ENCODE data around the gene SPTLC2.

Gene SPTLC2

GRCh38 chr14:77516126-77516525 lies 100.3 kb downstream of the SPTLC2 start:
- in situ Hi-C loops (cut with MboI; ENCODE audit: low sequenced_read_pairs, unreplicated experiment) = no loop called here
- no peak for DNase-seq (ENCODE audit: low spot score)
- TF ChIP-seq CTCF (IDR thresholded peaks at IDR 0.05; ENCODE audit: borderline replicate concordance, control extremely low read depth, extremely low read depth, insufficient read depth, missing control alignments) = no peak

GRCh38 chr14:77511486-77512162 lies 104.8 kb downstream of the SPTLC2 start:
- in situ Hi-C loops (cut with MboI; ENCODE audit: low sequenced_read_pairs, unreplicated experiment) = no loop called here
- DNase-seq (ENCODE audit: low spot score) = no peak
- no peak for TF ChIP-seq CTCF (IDR thresholded peaks at IDR 0.05; ENCODE audit: borderline replicate concordance, control extremely low read depth, extremely low read depth, insufficient read depth, missing control alignments)

GRCh38 chr14:77509366-77509765 lies 107.1 kb downstream of the SPTLC2 start:
- DNase-seq (ENCODE audit: low spot score) = no peak
- in situ Hi-C loops (cut with MboI; ENCODE audit: low sequenced_read_pairs, unreplicated experiment) = no loop called here
- TF ChIP-seq CTCF (IDR thresholded peaks at IDR 0.05; ENCODE audit: borderline replicate concordance, control extremely low read depth, extremely low read depth, insufficient read depth, missing control alignments) = no peak

- no peak for DNase-seq (ENCODE audit: low spot score)
- in situ Hi-C loops (cut with MboI; ENCODE audit: low sequenced_read_pairs, unreplicated experiment) = no loop called here
- no peak for TF ChIP-seq CTCF (IDR thresholded peaks at IDR 0.05; ENCODE audit: borderline replicate concordance, control extremely low read depth, extremely low read depth, insufficient read depth, missing control alignments)
Observed at GRCh38 chr14:77508876-77509275, 107.6 kb downstream of the SPTLC2 start.

- TF ChIP-seq CTCF (IDR thresholded peaks at IDR 0.05; ENCODE audit: borderline replicate concordance, control extremely low read depth, extremely low read depth, insufficient read depth, missing control alignments) = no peak
- no peak for DNase-seq (ENCODE audit: low spot score)
- in situ Hi-C loops (cut with MboI; ENCODE audit: low sequenced_read_pairs, unreplicated experiment) = no loop called here
Observed at GRCh38 chr14:77508249-77508648, 108.2 kb downstream of the SPTLC2 start.

GRCh38 chr14:77507762-77508161 lies 108.7 kb downstream of the SPTLC2 start:
- TF ChIP-seq CTCF (IDR thresholded peaks at IDR 0.05; ENCODE audit: borderline replicate concordance, control extremely low read depth, extremely low read depth, insufficient read depth, missing control alignments) = no peak
- DNase-seq (ENCODE audit: low spot score) = no peak
- in situ Hi-C loops (cut with MboI; ENCODE audit: low sequenced_read_pairs, unreplicated experiment) = no loop called here

Measured in GM13976 (cell line).